SK-N-SH treated with all-trans-retinoic acid at 6 μM for 48 hours (cell line): ENCODE data around the gene DPP8.

Experiments used
- ATAC-seq: fragments of 200-7000 bp; cut with Tn5 transposase; 3 replicates; pipeline ENCODE4 v1.9.1; 2020; ENCODE audit warnings: mild to moderate bottlenecking, moderate library complexity
- ARNTL ChIP-seq: fragments of 450-650 bp; formaldehyde crosslinking; IDR thresholded peaks from 2 replicates; pipeline ENCODE4 v1.5.0; 2020; ENCODE audit warnings: low read depth, mild to moderate bottlenecking, moderate library complexity, borderline replicate concordance
- BACH2 ChIP-seq: fragments of 250-450 bp; sonication (Bioruptor Pico); IDR thresholded peaks from 2 replicates; pipeline ENCODE4 v1.9.0; 2021; ENCODE audit warnings: mild to moderate bottlenecking, borderline replicate concordance
- CSDC2 ChIP-seq: fragments of 250-450 bp; sonication (Bioruptor Pico); IDR thresholded peaks from 2 replicates; pipeline ENCODE4 v1.5.0; 2020; ENCODE audit warnings: mild to moderate bottlenecking, moderate library complexity
- ESRRG ChIP-seq: fragments of 250-450 bp; sonication (Bioruptor Pico); IDR thresholded peaks from 2 replicates; pipeline ENCODE4 v1.6.1; 2021; ENCODE audit warnings: mild to moderate bottlenecking
- ISL1 ChIP-seq: fragments of 250-450 bp; sonication (Bioruptor Pico); IDR thresholded peaks from 2 replicates; pipeline ENCODE4 v2.1.2; 2022; ENCODE audit warnings: mild to moderate bottlenecking, moderate library complexity
- OSR1 ChIP-seq: fragments of 250-450 bp; sonication (Bioruptor Pico); IDR thresholded peaks from 2 replicates; pipeline ENCODE4 v1.8.0; 2022; ENCODE audit warnings: moderate library complexity, mild to moderate bottlenecking, inconsistent platforms
- SNAI2 ChIP-seq: fragments of 250-450 bp; sonication (Bioruptor Pico); IDR thresholded peaks from 2 replicates; pipeline ENCODE4 v1.5.0; 2020; ENCODE audit warnings: mild to moderate bottlenecking, moderate library complexity
- TCF4 ChIP-seq: fragments of 250-450 bp; sonication (Bioruptor Pico); IDR thresholded peaks from 2 replicates; pipeline ENCODE4 v1.8.0; 2021; ENCODE audit warnings: mild to moderate bottlenecking, moderate library complexity, borderline replicate concordance
- TOX ChIP-seq: fragments of 250-450 bp; sonication (Bioruptor Pico); IDR thresholded peaks from 2 replicates; pipeline ENCODE4 v1.8.0; 2021; ENCODE audit warnings: mild to moderate bottlenecking, moderate library complexity, borderline replicate concordance
- ZC3H10 ChIP-seq: fragments of 250-450 bp; sonication (Bioruptor Pico); IDR thresholded peaks from 2 replicates; pipeline ENCODE4 v1.5.1; 2021; ENCODE audit warnings: mild to moderate bottlenecking, moderate library complexity
- ZFP30 ChIP-seq: fragments of 450-650 bp; formaldehyde crosslinking; IDR thresholded peaks from 2 replicates; pipeline ENCODE4 v1.5.0; 2022; ENCODE audit warnings: mild to moderate bottlenecking, moderate library complexity
- ZNF565 ChIP-seq: fragments of 450-650 bp; formaldehyde crosslinking; conservative IDR thresholded peaks from 2 replicates; pipeline ENCODE4 v1.5.0; 2020; ENCODE audit warnings: low read depth, mild to moderate bottlenecking, moderate library complexity
- ZNF8 ChIP-seq: fragments of 450-650 bp; formaldehyde crosslinking; IDR thresholded peaks from 2 replicates; pipeline ENCODE4 v1.5.0; 2020; ENCODE audit warnings: mild to moderate bottlenecking, moderate library complexity
- TF ChIP-seq, protein P1 (sequence below): fragments of 250-450 bp; sonication (Bioruptor Pico); IDR thresholded peaks from 2 replicates; pipeline ENCODE4 v1.5.1; 2020; ENCODE audit warnings: low read depth, mild to moderate bottlenecking, moderate library complexity
- TF ChIP-seq, protein P2 (sequence below): fragments of 250-450 bp; sonication (Bioruptor Pico); IDR thresholded peaks from 2 replicates; pipeline ENCODE4 v1.8.0; 2021; ENCODE audit warnings: low read depth, mild to moderate bottlenecking, moderate library complexity, borderline replicate concordance
- TF ChIP-seq, protein P3 (sequence below): fragments of 250-450 bp; sonication (Bioruptor Pico); IDR thresholded peaks from 2 replicates; pipeline ENCODE4 v1.5.0; 2020; ENCODE audit warnings: mild to moderate bottlenecking, moderate library complexity
- TF ChIP-seq, protein P4 (sequence below): fragments of 250-450 bp; sonication (Bioruptor Pico); IDR thresholded peaks from 2 replicates; pipeline ENCODE4 v1.5.1; 2021; ENCODE audit warnings: mild to moderate bottlenecking, moderate library complexity

The DPP8 gene

DNA sequence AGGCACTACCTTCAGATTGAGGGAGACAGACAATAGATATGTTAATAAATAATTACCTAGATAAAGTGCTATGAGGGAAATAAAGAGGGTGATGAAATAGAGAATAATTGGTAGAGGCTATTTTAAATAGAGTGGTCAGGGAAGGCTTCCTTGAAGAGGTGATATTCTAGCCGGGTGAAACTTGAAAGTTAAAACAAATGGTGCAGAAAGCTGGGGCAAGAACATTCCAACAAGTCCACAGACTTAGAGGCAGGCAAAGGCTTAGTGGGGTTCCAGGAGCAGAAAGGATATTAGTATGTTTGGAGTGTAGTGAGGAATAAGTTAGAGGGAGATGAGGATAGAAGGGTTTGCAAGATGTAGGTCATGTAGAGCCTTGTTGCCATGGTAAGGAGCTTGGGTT lies 22.8 kb upstream of the DPP8 start:
- no peak for ATAC-seq
- TF ChIP-seq ZFP30 (CRISPR knock-in tag): no peak
- TF ChIP-seq, protein P1, sequence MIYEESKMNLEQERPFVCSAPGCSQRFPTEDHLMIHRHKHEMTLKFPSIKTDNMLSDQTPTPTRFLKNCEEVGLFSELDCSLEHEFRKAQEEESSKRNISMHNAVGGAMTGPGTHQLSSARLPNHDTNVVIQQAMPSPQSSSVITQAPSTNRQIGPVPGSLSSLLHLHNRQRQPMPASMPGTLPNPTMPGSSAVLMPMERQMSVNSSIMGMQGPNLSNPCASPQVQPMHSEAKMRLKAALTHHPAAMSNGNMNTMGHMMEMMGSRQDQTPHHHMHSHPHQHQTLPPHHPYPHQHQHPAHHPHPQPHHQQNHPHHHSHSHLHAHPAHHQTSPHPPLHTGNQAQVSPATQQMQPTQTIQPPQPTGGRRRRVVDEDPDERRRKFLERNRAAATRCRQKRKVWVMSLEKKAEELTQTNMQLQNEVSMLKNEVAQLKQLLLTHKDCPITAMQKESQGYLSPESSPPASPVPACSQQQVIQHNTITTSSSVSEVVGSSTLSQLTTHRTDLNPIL: no peak
- no peak for TF ChIP-seq TOX (CRISPR knock-in tag)
- TF ChIP-seq ZNF8 (CRISPR knock-in tag): no peak
- TF ChIP-seq ESRRG: no peak
- TF ChIP-seq CSDC2 (CRISPR knock-in tag): no peak

DNA sequence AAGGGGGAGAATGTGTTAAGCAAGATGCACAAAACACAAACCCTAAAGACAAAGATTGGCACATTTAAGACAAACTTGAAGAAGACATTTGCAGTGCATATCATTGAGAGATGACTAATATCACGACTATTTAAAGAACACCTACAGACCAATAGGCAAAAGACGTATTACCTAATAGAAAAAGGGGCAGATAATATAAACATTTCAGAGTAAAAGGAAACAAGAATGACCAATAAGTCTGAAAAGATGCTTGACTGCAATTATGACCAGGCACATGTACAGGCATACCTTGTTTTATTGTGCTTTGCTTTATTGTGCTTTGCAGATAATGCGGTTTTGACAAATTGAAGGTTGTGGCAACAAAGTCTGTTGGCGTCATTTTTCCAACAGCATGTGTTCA lies 17.7 kb upstream of the DPP8 start:
- no peak for TF ChIP-seq ISL1 (CRISPR knock-in tag)
- TF ChIP-seq, protein P2, sequence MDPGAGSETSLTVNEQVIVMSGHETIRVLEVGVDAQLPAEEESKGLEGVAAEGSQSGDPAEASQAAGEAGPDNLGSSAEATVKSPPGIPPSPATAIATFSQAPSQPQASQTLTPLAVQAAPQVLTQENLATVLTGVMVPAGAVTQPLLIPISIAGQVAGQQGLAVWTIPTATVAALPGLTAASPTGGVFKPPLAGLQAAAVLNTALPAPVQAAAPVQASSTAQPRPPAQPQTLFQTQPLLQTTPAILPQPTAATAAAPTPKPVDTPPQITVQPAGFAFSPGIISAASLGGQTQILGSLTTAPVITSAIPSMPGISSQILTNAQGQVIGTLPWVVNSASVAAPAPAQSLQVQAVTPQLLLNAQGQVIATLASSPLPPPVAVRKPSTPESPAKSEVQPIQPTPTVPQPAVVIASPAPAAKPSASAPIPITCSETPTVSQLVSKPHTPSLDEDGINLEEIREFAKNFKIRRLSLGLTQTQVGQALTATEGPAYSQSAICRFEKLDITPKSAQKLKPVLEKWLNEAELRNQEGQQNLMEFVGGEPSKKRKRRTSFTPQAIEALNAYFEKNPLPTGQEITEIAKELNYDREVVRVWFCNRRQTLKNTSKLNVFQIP (CRISPR knock-in tag): no peak
- TF ChIP-seq ZC3H10: no peak
- TF ChIP-seq, all 23 proteins: peak for 0
- no peak for ATAC-seq

DNA sequence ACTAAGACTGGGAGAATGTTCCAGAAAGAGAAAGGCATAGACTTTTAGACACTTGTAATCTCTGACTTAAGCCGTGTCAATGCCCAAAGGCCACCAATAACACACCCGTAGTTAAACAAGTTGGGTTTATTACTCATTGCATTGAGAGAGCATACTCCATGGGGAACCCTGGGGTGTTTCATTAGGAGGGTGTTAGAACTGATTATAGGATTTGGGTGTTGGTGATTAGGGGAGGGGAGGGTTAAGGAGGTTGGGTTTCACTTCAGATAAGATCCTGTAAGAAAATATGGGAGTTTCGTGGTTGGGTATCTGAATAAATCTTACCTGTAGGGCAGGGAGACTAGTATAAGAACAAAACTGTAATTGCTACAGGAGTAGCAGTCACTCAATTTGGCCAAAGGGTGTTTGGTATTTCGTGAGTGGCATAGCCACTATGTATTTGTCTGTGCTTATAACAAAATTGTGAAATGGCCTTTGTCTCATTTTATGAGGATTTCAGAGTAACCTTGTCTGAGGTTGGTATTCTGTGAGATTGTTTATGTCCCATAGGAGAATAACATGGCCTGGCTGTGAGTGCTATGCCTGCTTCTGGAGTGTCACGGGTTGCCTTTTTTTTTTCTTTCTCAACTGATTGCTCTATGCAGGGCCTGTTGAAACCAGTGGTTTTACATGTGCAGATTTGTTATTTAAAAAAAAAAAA lies 15.7 kb upstream of the DPP8 start:
- ATAC-seq: no peak
- no peak for TF ChIP-seq TCF4
- no peak for TF ChIP-seq ISL1 (CRISPR knock-in tag)
- no peak for TF ChIP-seq ESRRG
- TF ChIP-seq, all 23 proteins: peak for 0

DNA sequence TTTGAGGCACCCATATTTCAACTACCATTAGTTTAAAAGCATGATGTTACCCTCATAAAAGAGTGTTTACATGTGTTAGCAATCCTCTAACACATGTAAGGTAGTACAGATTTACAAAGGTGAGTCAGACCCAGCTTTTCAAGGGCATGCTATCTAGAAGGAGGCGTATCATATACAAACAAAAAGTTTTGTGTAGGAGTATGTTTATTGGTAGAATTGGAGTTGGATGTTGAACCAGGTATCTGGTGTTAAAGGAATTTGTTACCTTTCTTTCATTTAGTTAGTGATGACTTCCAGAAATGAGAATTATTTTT lies 15.2 kb upstream of the DPP8 start:
- ATAC-seq: no peak
- TF ChIP-seq ZNF8 (CRISPR knock-in tag) (no peak), OSR1 (CRISPR knock-in tag) (no peak), ISL1 (CRISPR knock-in tag) (no peak), SNAI2 (CRISPR knock-in tag) (no peak)
- TF ChIP-seq, protein P3, sequence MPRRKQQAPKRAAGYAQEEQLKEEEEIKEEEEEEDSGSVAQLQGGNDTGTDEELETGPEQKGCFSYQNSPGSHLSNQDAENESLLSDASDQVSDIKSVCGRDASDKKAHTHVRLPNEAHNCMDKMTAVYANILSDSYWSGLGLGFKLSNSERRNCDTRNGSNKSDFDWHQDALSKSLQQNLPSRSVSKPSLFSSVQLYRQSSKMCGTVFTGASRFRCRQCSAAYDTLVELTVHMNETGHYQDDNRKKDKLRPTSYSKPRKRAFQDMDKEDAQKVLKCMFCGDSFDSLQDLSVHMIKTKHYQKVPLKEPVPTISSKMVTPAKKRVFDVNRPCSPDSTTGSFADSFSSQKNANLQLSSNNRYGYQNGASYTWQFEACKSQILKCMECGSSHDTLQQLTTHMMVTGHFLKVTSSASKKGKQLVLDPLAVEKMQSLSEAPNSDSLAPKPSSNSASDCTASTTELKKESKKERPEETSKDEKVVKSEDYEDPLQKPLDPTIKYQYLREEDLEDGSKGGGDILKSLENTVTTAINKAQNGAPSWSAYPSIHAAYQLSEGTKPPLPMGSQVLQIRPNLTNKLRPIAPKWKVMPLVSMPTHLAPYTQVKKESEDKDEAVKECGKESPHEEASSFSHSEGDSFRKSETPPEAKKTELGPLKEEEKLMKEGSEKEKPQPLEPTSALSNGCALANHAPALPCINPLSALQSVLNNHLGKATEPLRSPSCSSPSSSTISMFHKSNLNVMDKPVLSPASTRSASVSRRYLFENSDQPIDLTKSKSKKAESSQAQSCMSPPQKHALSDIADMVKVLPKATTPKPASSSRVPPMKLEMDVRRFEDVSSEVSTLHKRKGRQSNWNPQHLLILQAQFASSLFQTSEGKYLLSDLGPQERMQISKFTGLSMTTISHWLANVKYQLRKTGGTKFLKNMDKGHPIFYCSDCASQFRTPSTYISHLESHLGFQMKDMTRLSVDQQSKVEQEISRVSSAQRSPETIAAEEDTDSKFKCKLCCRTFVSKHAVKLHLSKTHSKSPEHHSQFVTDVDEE: no peak
- TF ChIP-seq, protein P4, sequence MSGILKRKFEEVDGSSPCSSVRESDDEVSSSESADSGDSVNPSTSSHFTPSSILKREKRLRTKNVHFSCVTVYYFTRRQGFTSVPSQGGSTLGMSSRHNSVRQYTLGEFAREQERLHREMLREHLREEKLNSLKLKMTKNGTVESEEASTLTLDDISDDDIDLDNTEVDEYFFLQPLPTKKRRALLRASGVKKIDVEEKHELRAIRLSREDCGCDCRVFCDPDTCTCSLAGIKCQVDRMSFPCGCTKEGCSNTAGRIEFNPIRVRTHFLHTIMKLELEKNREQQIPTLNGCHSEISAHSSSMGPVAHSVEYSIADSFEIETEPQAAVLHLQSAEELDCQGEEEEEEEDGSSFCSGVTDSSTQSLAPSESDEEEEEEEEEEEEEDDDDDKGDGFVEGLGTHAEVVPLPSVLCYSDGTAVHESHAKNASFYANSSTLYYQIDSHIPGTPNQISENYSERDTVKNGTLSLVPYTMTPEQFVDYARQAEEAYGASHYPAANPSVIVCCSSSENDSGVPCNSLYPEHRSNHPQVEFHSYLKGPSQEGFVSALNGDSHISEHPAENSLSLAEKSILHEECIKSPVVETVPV: no peak

DNA sequence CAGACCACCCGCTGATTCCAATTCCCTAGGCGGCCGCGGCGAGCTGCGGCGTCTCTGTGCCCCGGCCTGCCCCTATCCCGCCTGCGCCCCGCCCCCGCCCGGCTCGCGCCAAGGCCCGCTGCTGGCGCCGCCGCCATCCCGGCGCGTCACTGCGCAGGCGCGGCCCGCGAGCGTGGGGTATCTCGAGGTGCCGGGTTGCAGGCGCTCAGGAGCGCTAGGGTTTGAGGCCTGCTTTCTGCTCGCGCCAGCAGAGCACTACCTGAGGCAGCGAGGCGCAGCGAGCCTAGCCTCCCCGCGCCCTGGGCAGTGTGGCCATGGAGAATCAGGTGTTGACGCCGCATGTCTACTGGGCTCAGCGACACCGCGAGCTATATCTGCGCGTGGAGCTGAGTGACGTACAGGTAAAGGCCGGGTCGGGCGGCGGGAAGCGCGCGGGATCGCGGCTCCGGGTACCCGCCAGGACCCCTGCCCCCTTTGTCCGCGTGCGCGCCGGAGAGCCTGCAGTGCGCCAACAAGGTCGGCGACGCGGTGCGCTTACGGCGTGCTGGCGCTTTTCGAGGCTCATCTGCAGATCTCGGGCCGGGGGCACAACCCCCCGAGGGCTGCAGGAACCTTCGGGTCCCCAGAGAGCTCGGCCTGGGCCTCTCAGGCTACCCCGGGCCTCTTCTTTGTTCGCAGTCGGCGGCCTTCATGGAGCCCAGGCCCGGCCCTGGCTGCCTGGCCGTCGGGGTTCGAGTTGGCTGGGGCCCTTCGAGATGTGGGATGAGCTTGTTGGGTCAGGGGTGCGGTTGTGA lies 13.0 kb upstream of the DPP8 start, which contains the start of gene HACD3:
Gene HACD3, plus strand, starts transcription at position 146 of the 794 bp plus-strand sequence. Its CDS starts 169 bp downstream, at position 315.
- peak; percentile 91 for ATAC-seq
- TF ChIP-seq ZNF8 (CRISPR knock-in tag) (no peak), ESRRG (no peak), TCF4 (no peak), CSDC2 (CRISPR knock-in tag) (no peak), SNAI2 (CRISPR knock-in tag) (no peak), BACH2 (no peak), ISL1 (CRISPR knock-in tag) (no peak), ZNF565 (CRISPR knock-in tag) (no peak), ZC3H10 (no peak), ARNTL (CRISPR knock-in tag) (no peak)
- TF ChIP-seq, protein P3: no peak
- TF ChIP-seq, protein P1: no peak
- TF ChIP-seq, protein P4: no peak
